ENCODE measurements around the gene CLMN. TPM values are rescaled to one million over a fixed set of nuclear protein-coding genes. Genes with fewer than 3 reads are reported as not detected.

The CLMN gene
- total and polyA plus RNA-seq, 2 donors (not counting 1 experiment from before 2014, with no cell fraction given), result 9.6 to 51.5 TPM

DNA sequence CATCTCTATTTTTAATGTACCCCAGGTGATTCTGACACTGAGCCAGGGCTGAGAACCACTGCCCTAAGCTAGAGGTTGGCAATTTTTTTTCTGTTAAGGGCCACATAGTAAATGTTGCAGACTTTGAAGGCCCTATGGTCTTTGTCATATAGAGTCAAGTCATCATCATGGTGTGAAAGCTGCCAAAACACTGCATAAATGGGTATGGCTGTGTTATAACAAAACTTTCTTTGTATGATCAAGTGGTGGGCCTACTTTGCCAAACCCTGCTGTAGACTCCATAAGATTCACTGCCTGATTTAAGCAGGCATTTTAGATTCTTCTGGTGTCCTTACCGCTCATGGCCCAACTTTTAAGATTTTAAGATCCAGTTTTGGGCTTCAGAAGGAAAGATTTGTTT, 76.8 kb downstream of the CLMN start:
- ChIA-PET POLR2A (no interaction called here), CTCF (no interaction called here)
- Mint-ChIP-seq H3K4me1 (peaks cover 15% of the 10 kb centered on the region), H3K4me3 (no peak overlapping the region), H3K27me3 (no peaks in the 10 kb centered on the region), H3K27ac (no peak overlapping the region), H3K9me3 (ENCODE audit: insufficient read depth) (no peaks in the 10 kb centered on the region)
- H2AFZ ChIP-seq (ENCODE audit: insufficient read depth, low read depth, low read length, poor library complexity, severe bottlenecking), result no peak overlapping the region
- ATAC-seq (ENCODE audit: low read depth) (no peak), DNase-seq (no peak)
- H3K9me3 ChIP-seq (ENCODE audit: control extremely low read depth in 1 of 3, control insufficient read depth in 2 of 3, insufficient read depth in 1 of 3, low read length in 2 of 3), result peaks cover 0 to 8% (median 0%) of the 10 kb centered on the region in 3 donors
- no peaks in the 10 kb centered on the region for H3K27me3 ChIP-seq (replicated peaks in 1 of 4; ENCODE audit: control extremely low read depth in 1 of 4, control insufficient read depth in 3 of 4, insufficient read depth in 4 of 4, low read length in 3 of 4)
- no peaks in the 10 kb centered on the region for H3K36me3 ChIP-seq (replicated peaks in 1 of 2; ENCODE audit: control extremely low read depth in 1 of 2, control insufficient read depth in 1 of 2, extremely low read depth in 1 of 2, insufficient read depth in 2 of 2, low read length in 1 of 2)
- 100% methylated on average over 1 of the region's 1 CpG for WGBS (ENCODE audit: insufficient coverage)
- intact Hi-C loops (cut with micrococcal nuclease), result no loop called here
- H4K20me1 ChIP-seq (ENCODE audit: control insufficient read depth, insufficient read depth, low read length, poor library complexity, severe bottlenecking), result peaks cover 9% of the 10 kb centered on the region
- H3K27ac ChIP-seq (ENCODE audit: low read length in 2 of 2), result no peak overlapping the region
- no peak overlapping the region for H3K4me3 ChIP-seq (ENCODE audit: control extremely low read depth in 1 of 5, extremely low read depth in 1 of 5, insufficient read depth in 1 of 5, low read depth in 2 of 5, low read length in 4 of 5)
- H3K79me2 ChIP-seq (ENCODE audit: control insufficient read depth, insufficient read depth, low read length), result peaks cover 4% of the 10 kb centered on the region
- H3K9ac ChIP-seq (ENCODE audit: low read length), result no peak overlapping the region
- H3K4me1 ChIP-seq (ENCODE audit: control insufficient read depth in 2 of 2, insufficient read depth in 2 of 2, low read length in 2 of 2), result peaks cover 7 to 8% of the 10 kb centered on the region in 2 donors
- TF ChIP-seq EZH2 (IDR thresholded peaks at IDR 0.05; ENCODE audit: borderline replicate concordance, insufficient read depth, low read depth, low read length, poor library complexity, severe bottlenecking), result no peak
- TF ChIP-seq, protein P1, sequence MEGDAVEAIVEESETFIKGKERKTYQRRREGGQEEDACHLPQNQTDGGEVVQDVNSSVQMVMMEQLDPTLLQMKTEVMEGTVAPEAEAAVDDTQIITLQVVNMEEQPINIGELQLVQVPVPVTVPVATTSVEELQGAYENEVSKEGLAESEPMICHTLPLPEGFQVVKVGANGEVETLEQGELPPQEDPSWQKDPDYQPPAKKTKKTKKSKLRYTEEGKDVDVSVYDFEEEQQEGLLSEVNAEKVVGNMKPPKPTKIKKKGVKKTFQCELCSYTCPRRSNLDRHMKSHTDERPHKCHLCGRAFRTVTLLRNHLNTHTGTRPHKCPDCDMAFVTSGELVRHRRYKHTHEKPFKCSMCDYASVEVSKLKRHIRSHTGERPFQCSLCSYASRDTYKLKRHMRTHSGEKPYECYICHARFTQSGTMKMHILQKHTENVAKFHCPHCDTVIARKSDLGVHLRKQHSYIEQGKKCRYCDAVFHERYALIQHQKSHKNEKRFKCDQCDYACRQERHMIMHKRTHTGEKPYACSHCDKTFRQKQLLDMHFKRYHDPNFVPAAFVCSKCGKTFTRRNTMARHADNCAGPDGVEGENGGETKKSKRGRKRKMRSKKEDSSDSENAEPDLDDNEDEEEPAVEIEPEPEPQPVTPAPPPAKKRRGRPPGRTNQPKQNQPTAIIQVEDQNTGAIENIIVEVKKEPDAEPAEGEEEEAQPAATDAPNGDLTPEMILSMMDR (IDR thresholded peaks at IDR 0.05), result no peak
- H3K4me2 ChIP-seq (replicated peaks; ENCODE audit: low read depth, low read length, poor library complexity, severe bottlenecking), result no peak overlapping the region

DNA sequence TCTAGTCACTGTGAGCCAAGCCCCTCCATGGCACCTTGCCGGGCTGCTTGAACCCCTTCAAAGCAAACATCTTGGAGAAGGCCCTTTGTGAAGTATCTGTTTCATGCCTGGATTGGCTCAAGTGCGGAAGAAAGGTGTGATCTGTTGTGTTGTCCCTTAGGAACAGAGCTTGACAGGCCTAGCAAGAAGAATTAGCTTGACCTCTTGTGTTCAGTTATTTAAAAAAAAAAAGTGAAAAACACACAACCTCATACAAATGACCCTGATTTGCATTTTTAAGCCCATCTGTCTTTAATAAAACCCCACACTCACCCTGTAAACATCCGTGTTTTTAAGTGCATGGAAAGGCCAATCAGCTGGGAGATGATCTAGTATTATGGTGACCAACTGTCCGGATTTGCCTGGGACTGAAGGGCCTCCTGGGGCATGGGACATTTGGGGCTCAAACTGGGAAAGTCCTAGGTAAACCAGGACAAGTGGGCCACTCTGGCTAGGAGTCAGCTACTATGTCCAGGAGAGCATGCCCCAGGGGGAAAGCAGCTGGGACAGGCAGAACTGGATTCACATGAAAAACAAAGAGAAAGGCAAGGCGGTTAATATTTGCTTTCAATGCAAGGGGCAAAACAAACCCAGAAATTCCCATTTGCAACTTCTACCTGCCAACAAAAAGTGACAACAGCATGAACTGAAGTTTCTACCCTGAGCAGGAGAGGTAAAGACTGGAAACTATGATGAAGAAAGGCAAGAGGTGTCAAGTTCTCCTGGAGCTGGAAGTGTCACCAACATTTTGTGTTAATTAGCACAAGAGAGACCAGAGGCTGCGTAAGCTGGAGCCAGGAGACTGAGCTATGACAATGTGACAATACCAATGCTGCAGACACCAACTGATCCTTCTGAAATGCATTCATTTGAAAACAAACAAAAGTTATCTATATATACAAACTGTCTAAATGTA, 78.6 kb downstream of the CLMN start:
- Histone ChIP-seq H3K4me1 (ENCODE audit: control insufficient read depth in 2 of 2, insufficient read depth in 2 of 2, low read length in 2 of 2) (peaks cover 7 to 8% of the 10 kb centered on the region in 2 donors), H3K27me3 (replicated peaks in 1 of 4; ENCODE audit: control extremely low read depth in 1 of 4, control insufficient read depth in 3 of 4, insufficient read depth in 4 of 4, low read length in 3 of 4) (no peaks in the 10 kb centered on the region), H3K4me3 (ENCODE audit: control extremely low read depth in 1 of 5, extremely low read depth in 1 of 5, insufficient read depth in 1 of 5, low read depth in 2 of 5, low read length in 4 of 5) (no peak overlapping the region), H3K79me2 (ENCODE audit: control insufficient read depth, insufficient read depth, low read length) (peaks cover 4% of the 10 kb centered on the region), H4K20me1 (ENCODE audit: control insufficient read depth, insufficient read depth, low read length, poor library complexity, severe bottlenecking) (peaks cover 9% of the 10 kb centered on the region), H3K27ac (ENCODE audit: low read length in 2 of 2) (no peak overlapping the region), H3K9me3 (ENCODE audit: control extremely low read depth in 1 of 3, control insufficient read depth in 2 of 3, insufficient read depth in 1 of 3, low read length in 2 of 3) (peaks cover 0 to 4% (median 0%) of the 10 kb centered on the region in 3 donors), H3K36me3 (replicated peaks in 1 of 2; ENCODE audit: control extremely low read depth in 1 of 2, control insufficient read depth in 1 of 2, extremely low read depth in 1 of 2, insufficient read depth in 2 of 2, low read length in 1 of 2) (no peaks in the 10 kb centered on the region), H2AFZ (ENCODE audit: insufficient read depth, low read depth, low read length, poor library complexity, severe bottlenecking) (no peak overlapping the region), H3K9ac (ENCODE audit: low read length) (no peak overlapping the region), H3K4me2 (replicated peaks; ENCODE audit: low read depth, low read length, poor library complexity, severe bottlenecking) (no peak overlapping the region)
- Mint-ChIP-seq H3K27me3 (no peaks in the 10 kb centered on the region), H3K9me3 (ENCODE audit: insufficient read depth) (no peaks in the 10 kb centered on the region), H3K4me1 (peaks cover 15% of the 10 kb centered on the region), H3K4me3 (no peak overlapping the region), H3K27ac (no peak overlapping the region)
- WGBS (ENCODE audit: insufficient coverage), result 100% methylated on average over 3 of the region's 6 CpGs
- DNase-seq (no peak), ATAC-seq (ENCODE audit: low read depth) (no peak)
- ChIA-PET CTCF (interaction anchor here (1.3 kb wide), 1 partner anchor 8 kb away, joined by 3 read pairs; no protein-coding TSS in a partner anchor), POLR2A (interaction anchor here (0.7 kb wide), 1 partner anchor 9 kb away, joined by 3 read pairs; no protein-coding TSS in a partner anchor)
- no peak for TF ChIP-seq EZH2 (IDR thresholded peaks at IDR 0.05; ENCODE audit: borderline replicate concordance, insufficient read depth, low read depth, low read length, poor library complexity, severe bottlenecking)
- TF ChIP-seq, protein P1 (IDR thresholded peaks at IDR 0.05), result no peak
- intact Hi-C loops (cut with micrococcal nuclease), result no loop called here
